Muscle of back (tissue), 13 donors: Measurements from ENCODE around the gene PLA2G2E. TPM values are rescaled to one million over a fixed set of nuclear protein-coding genes. Genes with fewer than 3 reads are reported as not detected.

Source experiments
- DNase-seq, 3 donors: peaks; one replicate each; pipeline versions ENCODE4 v3.0.0 to v3.0.0-alpha.2; 2013
- long read RNA-seq, 9 donors: transcript quantifications; one replicate each; lab custom pipeline, GENCODE V29; 2026
- polyA plus RNA-seq, 10 donors: library from polyadenylated mRNA; unstranded; fragments of 120-200 nt; gene quantifications; one replicate each; pipeline ENCODE4 v1.2.1, GENCODE V29; 2013; ENCODE audit not compliant: insufficient read length in 10 of 10

PLA2G2E gene
- not detected for polyA plus RNA-seq
- long read RNA-seq, donor 1 = 0 reads
- long read RNA-seq, donor 2 = 0 reads
- long read RNA-seq, donor 3 = 0 reads
- long read RNA-seq, donor 4 = 0 reads
- long read RNA-seq, donor 5 = 0 reads
- long read RNA-seq, donor 6 = 0 reads
- long read RNA-seq, donor 7 = 0 reads
- long read RNA-seq, donor 8 = 0 reads
- long read RNA-seq, donor 9 = 0 reads

GRCh38 chr1:19923137-19923952, at the start of gene PLA2G2E:
PLA2G2E (minus strand) TSS chr1:19923617; CDS start chr1:19923559, 58 bp downstream.
- DNase-seq = no peak

GRCh38 chr1:19971664-19972063, 48.2 kb upstream of the PLA2G2E start:
- DNase-seq = no peak

GRCh38 chr1:19969898-19970660, 46.7 kb upstream of the PLA2G2E start:
- peak in 1 of 3 donors; percentile 18 for DNase-seq

- peak in 2 of 3 donors; percentile 13 to 35 for DNase-seq
These were observed 44.4 kb upstream of the PLA2G2E start for GRCh38 chr1:19967808-19968207.

- DNase-seq = no peak
These were observed 41.1 kb upstream of the PLA2G2E start for GRCh38 chr1:19964542-19964941.

GRCh38 chr1:19963636-19964035, 40.2 kb upstream of the PLA2G2E start:
- no peak for DNase-seq

- DNase-seq = no peak
These were observed 37.2 kb upstream of the PLA2G2E start for GRCh38 chr1:19960591-19960990.

- no peak for DNase-seq
These were observed 34.4 kb upstream of the PLA2G2E start for GRCh38 chr1:19957779-19958178.

GRCh38 chr1:19955534-19956170, 32.2 kb upstream of the PLA2G2E start:
- DNase-seq = no peak

- DNase-seq = no peak
These were observed 30.6 kb upstream of the PLA2G2E start for GRCh38 chr1:19954059-19954458.

- peak in 1 of 3 donors; percentile 2 for DNase-seq
These were observed 25.6 kb upstream of the PLA2G2E start for GRCh38 chr1:19949016-19949415.

GRCh38 chr1:19946971-19947370, 23.6 kb upstream of the PLA2G2E start:
- DNase-seq = no peak

GRCh38 chr1:19946331-19946751, 22.9 kb upstream of the PLA2G2E start:
- no peak for DNase-seq

GRCh38 chr1:19945914-19946313, 22.5 kb upstream of the PLA2G2E start:
- DNase-seq = no peak

GRCh38 chr1:19942657-19943056, 19.2 kb upstream of the PLA2G2E start:
- no peak for DNase-seq

GRCh38 chr1:19942088-19942487, 18.7 kb upstream of the PLA2G2E start:
- DNase-seq = no peak

- no peak for DNase-seq
These were observed 17.8 kb upstream of the PLA2G2E start for GRCh38 chr1:19941206-19941568.

GRCh38 chr1:19940486-19941205, 17.2 kb upstream of the PLA2G2E start:
- DNase-seq = no peak

- DNase-seq = no peak
These were observed 15.1 kb upstream of the PLA2G2E start for GRCh38 chr1:19938472-19938871.

GRCh38 chr1:19936061-19936750, 12.8 kb upstream of the PLA2G2E start:
- DNase-seq = no peak

GRCh38 chr1:19934336-19934735, 10.9 kb upstream of the PLA2G2E start:
- DNase-seq = no peak
